Measurements from ENCODE around the gene IKBKG. TPM values are rescaled to one million over a fixed set of nuclear protein-coding genes. Genes with fewer than 3 reads are reported as not detected.

IKBKG gene
- total RNA-seq, 1 donor from 2014 or later: 25.0 TPM

Other genes with a start within 250 kb of the IKBKG start
- 2,024 and 2,203 TPM in 2 replicates for gene FLNA, start 173.0 kb upstream of the IKBKG start, total RNA-seq
- gene EMD, start 168.3 kb upstream of the IKBKG start, total RNA-seq: 68.9 and 73.1 TPM in 2 replicates
- 2,857 and 2,892 TPM in 2 replicates for gene RPL10, start 149.2 kb upstream of the IKBKG start, total RNA-seq
- 27.9 and 28.1 TPM in 2 replicates for gene DNASE1L1, start 138.4 kb upstream of the IKBKG start, total RNA-seq
- 46.2 and 47.3 TPM in 2 replicates for gene TAFAZZIN, start 136.1 kb upstream of the IKBKG start, total RNA-seq
- gene ATP6AP1, start 118.9 kb upstream of the IKBKG start, total RNA-seq: 144 and 153 TPM in 2 replicates
- gene GDI1, start 110.5 kb upstream of the IKBKG start, total RNA-seq: 135 and 152 TPM in 2 replicates
- 92.2 and 92.8 TPM in 2 replicates for gene FAM50A, start 103.5 kb upstream of the IKBKG start, total RNA-seq
- gene PLXNA3, start 89.3 kb upstream of the IKBKG start, total RNA-seq: 107 and 108 TPM in 2 replicates
- gene LAGE3, start 68.3 kb upstream of the IKBKG start, total RNA-seq: 15.6 and 19.6 TPM in 2 replicates
- gene UBL4A, start 61.0 kb upstream of the IKBKG start, total RNA-seq: 17.4 and 18.5 TPM in 2 replicates
- 20.6 and 22.4 TPM in 2 replicates for gene SLC10A3, start 57.0 kb upstream of the IKBKG start, total RNA-seq
- 38.2 and 40.4 TPM in 2 replicates for gene FAM3A, start 31.4 kb upstream of the IKBKG start, total RNA-seq
- 103 and 108 TPM in 2 replicates for gene G6PD, start 774 bp upstream of the IKBKG start, total RNA-seq
- gene CTAG1A, start 37.5 kb downstream of the IKBKG start, total RNA-seq: not detected in 2 replicates
- gene CTAG1B, start 71.7 kb downstream of the IKBKG start, total RNA-seq: not detected in 2 replicates
- gene CTAG2, start 106.0 kb downstream of the IKBKG start, total RNA-seq: not detected in 2 replicates
- gene GAB3, start 203.5 kb downstream of the IKBKG start, total RNA-seq: 0.78 and 1.1 TPM in 2 replicates
- 37.5 and 39.9 TPM in 2 replicates for gene DKC1, start 215.2 kb downstream of the IKBKG start, total RNA-seq